Peyer's patch (tissue), 4 donors: Measurements from ENCODE around the gene PLCL1. TPM values are rescaled to one million over a fixed set of nuclear protein-coding genes. Genes with fewer than 3 reads are reported as not detected.

Experiments
- DNase-seq, 3 donors: peaks; one replicate each; pipeline ENCODE4 v3.0.0-alpha.2; 2017 to 2019
- H3K27ac ChIP-seq, 4 donors: fragments of 200-600 bp; sonication (generic); one replicate each; pipeline ENCODE4 v1.5.1; 2016 to 2019
- H3K27me3 ChIP-seq, 2 donors: fragments of 200-600 bp; sonication (generic); one replicate each; pipeline ENCODE4 v1.5.1; 2019
- H3K36me3 ChIP-seq, 3 donors: fragments of 200-600 bp; sonication (generic); one replicate each; pipeline ENCODE4 v1.5.1; 2016 to 2019
- H3K4me1 ChIP-seq, 4 donors: fragments of 200-600 bp; sonication (generic); one replicate each; pipeline ENCODE4 v1.5.1; 2016 to 2019
- H3K4me3 ChIP-seq, 4 donors: fragments of 200-600 bp; sonication (generic); 1 replicate in 3 of 4; 2 replicates in 1 of 4; pipeline ENCODE4 v1.5.1; 2016 to 2019; ENCODE audit warnings: mild to moderate bottlenecking in 1 of 4
- H3K9me3 ChIP-seq, 4 donors: fragments of 200-600 bp; sonication (generic); one replicate each; pipeline ENCODE4 v1.5.1; 2016 to 2019; ENCODE audit warnings: mild to moderate bottlenecking in 1 of 4
- POLR2A ChIP-seq, 2 donors: fragments of 450-650 bp; IDR thresholded peaks; one replicate each; pipeline ENCODE4 v1.5.1; 2017; ENCODE audit warnings: antibody characterized with exemption in 2 of 2, mild to moderate bottlenecking in 2 of 2, moderate library complexity in 2 of 2
- total RNA-seq, 4 donors: library from RNA; depleted of rRNA; stranded (reverse); fragments of >200 nt; gene quantifications; one replicate each; pipeline ENCODE4 v1.1.0, GENCODE V29; 2016
- TF ChIP-seq, protein P1 (sequence below), 6 experiments: fragments of 450-650 bp in 4 of 6; fragments of 200-600 bp in 2 of 6; sonication (generic) in 1 of 6; IDR thresholded peaks; one replicate each; pipeline ENCODE4 v1.5.1; 2017 to 2019; ENCODE audit warnings: antibody characterized with exemption in 6 of 6, mild to moderate bottlenecking in 3 of 6, moderate library complexity in 1 of 6

The PLCL1 gene
- total RNA-seq, 4 donors from 2014 or later = 1.9 to 5.8 (median 2.8) TPM; not detected in 1

DNA sequence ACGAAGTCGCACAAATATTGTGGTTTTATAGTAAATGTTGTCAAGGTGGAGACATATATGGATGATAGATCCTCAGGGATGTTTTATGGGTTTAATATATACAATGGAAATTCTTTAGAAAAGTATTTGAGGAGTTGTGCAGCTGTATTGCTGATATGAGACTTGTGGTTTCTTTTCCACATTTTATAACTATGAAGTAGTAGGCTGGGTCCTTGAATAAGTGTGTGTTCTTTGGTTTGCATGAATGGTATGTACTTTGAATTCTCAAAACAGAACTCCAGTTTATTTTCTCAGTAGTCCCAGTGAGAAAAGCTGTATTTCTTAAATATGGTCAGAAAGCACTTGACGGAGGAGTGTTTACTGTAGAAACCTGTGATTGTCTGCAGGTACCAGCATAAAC is 42.4 kb downstream of the PLCL1 start:
- Histone ChIP-seq H3K27me3 (no peaks in the 10 kb centered on the region), H3K4me3 (no peak overlapping the region), H3K9me3 (no peaks in the 10 kb centered on the region), H3K4me1 (no peaks in the 10 kb centered on the region), H3K27ac (no peak overlapping the region), H3K36me3 (no peaks in the 10 kb centered on the region)
- DNase-seq = no peak
- TF ChIP-seq POLR2A (IDR thresholded peaks at IDR 0.05) = no peak
- TF ChIP-seq, protein P1, sequence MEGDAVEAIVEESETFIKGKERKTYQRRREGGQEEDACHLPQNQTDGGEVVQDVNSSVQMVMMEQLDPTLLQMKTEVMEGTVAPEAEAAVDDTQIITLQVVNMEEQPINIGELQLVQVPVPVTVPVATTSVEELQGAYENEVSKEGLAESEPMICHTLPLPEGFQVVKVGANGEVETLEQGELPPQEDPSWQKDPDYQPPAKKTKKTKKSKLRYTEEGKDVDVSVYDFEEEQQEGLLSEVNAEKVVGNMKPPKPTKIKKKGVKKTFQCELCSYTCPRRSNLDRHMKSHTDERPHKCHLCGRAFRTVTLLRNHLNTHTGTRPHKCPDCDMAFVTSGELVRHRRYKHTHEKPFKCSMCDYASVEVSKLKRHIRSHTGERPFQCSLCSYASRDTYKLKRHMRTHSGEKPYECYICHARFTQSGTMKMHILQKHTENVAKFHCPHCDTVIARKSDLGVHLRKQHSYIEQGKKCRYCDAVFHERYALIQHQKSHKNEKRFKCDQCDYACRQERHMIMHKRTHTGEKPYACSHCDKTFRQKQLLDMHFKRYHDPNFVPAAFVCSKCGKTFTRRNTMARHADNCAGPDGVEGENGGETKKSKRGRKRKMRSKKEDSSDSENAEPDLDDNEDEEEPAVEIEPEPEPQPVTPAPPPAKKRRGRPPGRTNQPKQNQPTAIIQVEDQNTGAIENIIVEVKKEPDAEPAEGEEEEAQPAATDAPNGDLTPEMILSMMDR (IDR thresholded peaks at IDR 0.05) = no peak

DNA sequence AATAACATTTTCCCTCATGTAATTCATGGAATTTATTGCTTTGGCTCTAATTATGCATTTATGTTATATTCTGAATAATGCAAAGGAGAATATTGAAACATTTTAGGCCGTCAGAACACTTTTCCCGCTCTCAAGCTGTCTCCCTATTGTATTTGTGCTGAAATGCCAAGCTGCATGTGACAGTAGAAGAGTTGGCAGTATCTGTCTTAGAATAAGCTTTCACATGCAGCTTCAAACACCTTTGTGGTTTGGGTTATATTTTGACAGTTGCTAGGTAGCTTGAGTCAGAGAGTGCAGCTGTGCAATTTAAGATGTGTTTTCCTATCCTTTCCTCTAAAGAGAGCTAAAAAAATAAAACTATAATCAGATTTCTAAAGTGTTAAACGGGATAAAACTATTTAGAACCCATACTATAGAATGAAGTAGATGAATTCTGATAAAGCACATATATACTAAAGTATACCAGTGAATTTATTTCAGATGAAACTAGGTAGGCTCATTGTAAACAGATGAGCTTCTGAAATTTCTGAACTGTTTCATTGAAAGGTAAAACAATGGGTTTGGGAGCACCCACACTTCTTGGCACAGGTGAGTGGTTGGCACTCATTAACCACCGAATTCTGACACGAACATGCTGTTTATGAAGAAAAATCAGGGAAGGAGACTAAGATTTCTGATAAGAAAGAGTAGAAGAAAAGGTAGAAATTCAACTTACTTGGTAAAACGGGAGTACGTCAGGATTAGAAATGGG is 43.4 kb downstream of the PLCL1 start:
- no peak for DNase-seq
- TF ChIP-seq, protein P1 (IDR thresholded peaks at IDR 0.05) = no peak
- TF ChIP-seq POLR2A (IDR thresholded peaks at IDR 0.05) = no peak
- Histone ChIP-seq H3K4me3 (no peak overlapping the region), H3K36me3 (no peaks in the 10 kb centered on the region), H3K9me3 (no peaks in the 10 kb centered on the region), H3K27ac (no peak overlapping the region), H3K27me3 (no peaks in the 10 kb centered on the region), H3K4me1 (no peaks in the 10 kb centered on the region)

DNA sequence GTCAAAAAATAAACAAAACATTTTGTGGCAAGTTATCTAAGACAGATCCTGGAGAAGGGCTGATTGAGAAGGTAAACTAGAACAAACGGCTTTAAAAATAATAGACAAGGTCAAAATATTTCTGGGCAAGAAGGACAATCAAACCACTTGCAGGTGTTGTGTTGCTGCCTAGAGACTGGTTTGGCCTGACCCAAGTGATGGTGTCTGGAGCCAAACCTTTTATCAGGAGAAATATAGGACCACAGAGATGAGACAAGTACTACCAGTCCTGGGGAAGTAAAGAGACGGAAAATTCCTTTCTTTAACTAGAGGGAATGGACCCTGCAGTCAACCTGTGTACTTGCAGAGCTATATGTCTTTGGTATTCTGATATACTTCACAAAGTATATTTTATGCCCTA is 44.2 kb downstream of the PLCL1 start:
- Histone ChIP-seq H3K27me3 (no peaks in the 10 kb centered on the region), H3K4me3 (no peak overlapping the region), H3K36me3 (no peaks in the 10 kb centered on the region), H3K4me1 (no peaks in the 10 kb centered on the region), H3K9me3 (no peaks in the 10 kb centered on the region), H3K27ac (no peak overlapping the region)
- TF ChIP-seq, protein P1 (IDR thresholded peaks at IDR 0.05) = no peak
- TF ChIP-seq POLR2A (IDR thresholded peaks at IDR 0.05) = no peak
- no peak for DNase-seq

DNA sequence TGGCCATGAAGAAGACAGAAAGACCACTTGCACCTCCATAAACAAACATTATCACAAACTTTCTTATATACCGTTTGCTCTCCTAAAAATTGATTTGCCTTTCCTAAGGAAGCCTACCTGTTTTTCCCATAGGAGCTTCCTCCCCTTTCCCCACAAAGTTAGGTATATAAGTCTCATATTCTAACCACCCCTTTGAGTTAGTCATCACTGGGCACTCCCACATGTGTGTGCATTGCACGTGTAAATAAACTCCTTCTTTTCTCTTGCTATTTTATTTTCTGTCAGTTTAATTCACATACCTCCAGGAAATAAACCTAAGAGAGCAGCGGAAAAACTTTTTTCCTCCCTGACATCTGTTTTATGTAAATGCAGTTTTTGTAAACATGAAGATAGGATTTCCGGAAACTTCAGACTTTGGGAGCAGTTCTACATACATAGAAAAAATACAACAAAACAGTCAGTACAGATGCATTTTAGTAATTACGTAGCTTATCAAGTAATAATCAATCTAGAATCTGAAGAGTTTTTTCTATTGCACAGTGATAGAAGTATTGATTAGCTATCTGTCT is 46.6 kb downstream of the PLCL1 start:
- Histone ChIP-seq H3K27me3 (no peaks in the 10 kb centered on the region), H3K4me1 (no peaks in the 10 kb centered on the region), H3K27ac (no peak overlapping the region), H3K36me3 (no peaks in the 10 kb centered on the region), H3K9me3 (no peaks in the 10 kb centered on the region), H3K4me3 (no peak overlapping the region)
- no peak for DNase-seq
- TF ChIP-seq, protein P1 (IDR thresholded peaks at IDR 0.05) = no peak
- no peak for TF ChIP-seq POLR2A (IDR thresholded peaks at IDR 0.05)

DNA sequence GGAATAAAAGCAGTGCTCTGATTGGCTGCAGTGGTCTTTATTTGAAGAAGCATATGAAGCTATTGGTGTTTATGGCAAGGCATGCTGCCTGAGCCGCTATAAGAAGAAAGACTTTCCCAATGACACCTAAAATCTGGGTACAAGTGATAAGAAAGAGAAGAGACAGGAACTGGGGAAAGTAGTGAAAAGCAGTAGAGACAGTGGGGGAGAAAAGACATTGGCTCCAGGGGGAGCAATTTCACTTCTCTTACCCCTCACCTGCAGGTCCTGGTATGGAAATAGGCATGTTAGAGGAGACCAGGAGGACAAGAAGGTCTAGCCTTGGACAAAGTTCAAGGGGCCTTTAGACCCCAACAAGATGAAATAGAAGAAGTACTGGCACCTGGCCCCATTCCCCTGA is 47.1 kb downstream of the PLCL1 start:
- H3K4me1 ChIP-seq = no peaks in the 10 kb centered on the region
- H3K9me3 ChIP-seq = no peaks in the 10 kb centered on the region
- no peak overlapping the region for H3K27ac ChIP-seq
- no peaks in the 10 kb centered on the region for H3K27me3 ChIP-seq
- no peak for DNase-seq
- TF ChIP-seq, protein P1 (IDR thresholded peaks at IDR 0.05) = no peak
- TF ChIP-seq POLR2A (IDR thresholded peaks at IDR 0.05) = no peak
- no peaks in the 10 kb centered on the region for H3K36me3 ChIP-seq
- H3K4me3 ChIP-seq = no peak overlapping the region
